DMS 273 treated with DMSO at 0.1 percent for 48 hours (cell line): ENCODE data around the gene PTPRN2.
"Not testable (repeated sequence)": the region's sequence is repeated elsewhere in the genome, so short reads cannot be mapped to it uniquely, and the experiment has no call there.

Experiments used
- DNase-seq: peaks from one replicate; lab custom pipeline; 2025; lab: John Stamatoyannopoulos, UW

PTPRN2 gene

GRCh38 chr7:157752832-157753291 is 834.8 kb downstream of the PTPRN2 start:
- peak; percentile 47 for DNase-seq

- no peak for DNase-seq
Measured at GRCh38 chr7:157751951-157752673, 835.5 kb downstream of the PTPRN2 start.

GRCh38 chr7:157751406-157751805 is 836.2 kb downstream of the PTPRN2 start:
- no peak for DNase-seq

DNA sequence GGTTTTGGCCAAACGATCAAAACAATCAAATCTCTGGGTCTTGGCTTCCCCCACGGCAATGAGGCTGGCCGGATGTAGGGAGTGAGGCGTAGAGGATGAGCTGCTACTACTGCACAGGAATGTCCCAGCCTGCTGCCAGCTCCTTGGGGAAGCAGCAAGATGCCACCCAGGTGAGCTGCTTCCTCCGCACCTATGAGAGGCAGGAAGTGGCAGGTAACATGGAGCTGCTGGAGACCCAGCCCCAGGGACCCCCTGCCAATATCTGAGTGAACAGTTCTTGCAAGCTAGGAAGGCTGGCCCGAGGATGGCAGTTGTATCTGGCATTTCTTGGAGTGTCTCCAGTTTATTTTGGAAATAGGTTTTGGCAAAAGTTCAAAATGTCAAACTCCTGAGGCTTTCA is 837.3 kb downstream of the PTPRN2 start:
- no peak for DNase-seq

DNA sequence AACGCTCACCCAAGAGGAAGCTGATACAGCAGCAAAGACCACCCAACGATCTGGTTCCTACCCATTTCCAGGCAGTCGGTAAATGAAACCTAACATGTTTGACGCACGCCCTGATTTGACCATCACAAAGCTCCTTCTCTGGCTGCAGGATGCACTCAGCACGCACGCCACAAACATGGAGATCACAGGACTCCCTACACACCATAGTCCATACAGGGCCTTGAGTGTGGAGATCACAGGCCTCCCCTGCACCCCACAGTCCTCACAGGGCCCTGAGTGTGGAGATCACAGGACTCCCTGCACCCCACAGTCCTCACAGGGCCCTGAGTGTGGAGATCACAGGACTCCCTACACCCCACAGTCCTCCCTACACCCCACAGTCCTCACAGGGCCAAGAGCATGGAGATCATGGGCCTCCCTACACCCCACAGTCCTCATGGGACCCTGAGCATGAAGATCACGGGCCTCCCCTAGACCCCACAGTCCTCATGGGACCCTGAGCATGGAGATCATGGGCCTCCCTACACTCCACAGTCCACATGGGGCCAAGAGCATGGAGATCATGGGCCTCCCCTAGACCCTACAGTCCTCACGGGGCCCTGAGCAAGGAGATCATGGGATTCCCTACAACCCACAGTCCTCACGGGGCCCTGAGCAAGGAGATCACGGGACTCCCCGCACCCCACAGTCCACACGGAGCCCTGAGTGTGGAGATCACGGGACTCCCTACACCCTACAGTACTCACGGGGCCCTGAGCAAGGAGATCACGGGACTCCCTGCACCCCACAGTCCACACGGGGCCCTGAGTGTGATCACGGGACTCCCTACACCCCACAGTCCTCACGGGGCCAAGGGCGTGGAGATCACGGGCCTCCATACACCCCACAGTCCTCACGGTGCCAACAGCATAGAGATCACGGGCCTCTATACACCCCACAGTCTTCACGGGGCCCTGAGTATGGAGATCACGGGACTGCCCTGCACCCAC is 841.6 kb downstream of the PTPRN2 start:
- DNase-seq = no peak

DNA sequence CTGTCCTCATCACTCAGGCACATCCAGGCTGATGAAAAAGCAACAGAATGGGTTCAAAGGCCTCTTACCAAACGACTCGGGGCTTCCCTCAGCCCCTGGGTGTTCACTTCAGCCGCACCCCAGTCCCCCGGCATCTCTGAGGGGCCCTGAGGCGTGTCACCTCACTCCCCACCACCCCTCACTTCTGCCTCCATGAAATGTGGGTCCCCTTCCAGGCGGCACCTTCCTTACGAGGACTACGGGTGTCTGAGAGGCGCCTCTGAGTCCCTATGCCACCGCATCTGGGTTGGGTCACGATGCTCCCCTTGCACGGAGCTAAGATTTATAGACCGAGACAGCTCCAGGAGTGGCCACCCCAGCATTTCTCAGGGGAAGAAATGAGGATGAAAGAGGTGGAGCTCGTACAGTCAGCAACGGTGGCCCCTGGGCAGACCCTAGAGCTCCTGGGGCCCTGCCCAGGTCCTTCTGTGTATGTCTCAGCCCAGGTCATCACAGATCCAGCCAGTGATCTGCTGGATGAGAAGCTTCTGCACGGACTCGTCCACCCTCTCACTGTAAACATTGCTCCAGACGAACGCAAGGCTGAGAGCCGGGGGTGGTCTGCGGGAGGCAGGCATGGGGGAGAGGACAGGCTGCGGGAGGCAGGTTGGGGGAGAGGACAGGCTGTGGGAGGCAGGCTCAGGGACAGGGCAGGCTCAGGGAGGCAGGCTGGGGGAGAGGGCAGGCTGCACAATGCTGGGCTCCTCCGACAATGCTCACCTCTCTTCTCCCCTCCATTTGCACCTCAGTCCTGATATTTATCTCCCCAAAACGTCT is 842.6 kb downstream of the PTPRN2 start:
- no peak for DNase-seq

DNA sequence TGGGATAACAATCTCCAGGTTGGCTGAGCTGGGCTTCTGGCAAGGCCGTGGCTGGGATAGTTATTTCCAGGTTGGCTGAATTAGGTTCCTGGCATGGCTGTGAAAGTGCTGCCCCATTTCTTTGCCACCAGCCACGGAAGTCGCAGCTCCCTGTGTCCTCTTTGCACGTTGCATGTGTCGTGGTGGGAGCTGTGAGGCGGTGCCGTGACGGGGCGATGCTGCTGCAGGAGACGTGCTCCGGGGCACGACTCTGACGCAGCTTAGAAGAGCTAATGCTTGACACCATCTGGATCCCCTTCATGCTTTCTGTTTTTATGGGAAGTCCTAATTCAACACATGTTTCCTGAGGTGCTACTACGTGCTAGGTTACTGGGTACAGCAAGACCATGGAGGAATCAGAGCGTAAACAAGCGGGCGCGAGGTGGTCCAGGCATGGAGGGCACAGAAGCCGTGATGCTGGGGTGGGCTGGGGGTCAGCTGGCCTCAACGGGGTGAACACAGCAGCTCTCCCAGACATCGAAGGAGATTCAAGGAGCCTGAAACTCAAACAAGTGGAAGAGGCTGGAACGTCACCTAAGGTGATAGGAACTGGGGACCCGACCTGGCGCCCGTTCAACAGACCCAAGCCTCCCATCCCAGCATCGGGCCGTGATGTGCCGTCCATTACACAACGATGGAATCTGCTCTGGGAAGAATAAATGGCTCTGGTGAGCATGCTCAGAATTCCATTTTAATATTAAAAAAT is 843.7 kb downstream of the PTPRN2 start:
- DNase-seq = no peak

- no peak for DNase-seq
Measured at GRCh38 chr7:157740251-157740798, 847.3 kb downstream of the PTPRN2 start.

DNA sequence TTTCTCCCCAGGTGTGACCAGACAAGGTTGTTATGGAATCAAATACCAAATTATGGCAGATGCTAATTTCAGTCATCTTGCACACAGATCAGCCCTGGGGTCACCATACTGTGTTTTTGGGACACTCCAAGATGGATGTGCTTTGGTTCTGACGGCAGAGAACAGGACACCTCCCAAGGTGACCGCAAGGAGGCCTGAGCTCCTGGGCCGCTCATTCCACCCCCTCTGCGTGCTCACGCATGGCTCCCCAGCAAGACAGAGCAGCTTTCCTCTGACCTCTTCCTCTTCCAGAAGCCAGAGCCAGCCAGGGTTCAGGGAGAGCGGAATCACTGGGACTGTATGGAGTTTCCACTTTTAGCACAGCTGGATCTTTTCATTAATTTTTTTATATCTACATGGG is 848.0 kb downstream of the PTPRN2 start:
- DNase-seq = no peak

DNA sequence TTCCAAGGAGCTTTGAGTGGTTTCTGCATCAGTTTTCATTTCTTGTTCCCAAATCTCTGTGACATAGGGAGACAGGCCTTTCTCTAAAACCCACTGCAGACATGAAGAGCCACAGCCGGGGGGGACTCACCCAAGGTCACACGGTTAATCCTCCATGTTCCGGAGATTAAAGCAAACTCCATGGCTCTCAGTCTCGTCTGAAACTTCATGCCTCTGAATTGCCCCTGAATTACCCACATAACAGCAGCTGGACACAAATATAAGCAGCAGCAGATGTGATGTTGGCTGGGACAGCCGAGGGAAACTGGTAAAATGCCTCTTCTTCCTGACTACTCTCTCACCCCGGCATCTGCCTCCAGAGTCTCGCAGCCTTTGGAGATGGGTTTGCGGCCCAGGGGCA is 848.6 kb downstream of the PTPRN2 start:
- no peak for DNase-seq

DNA sequence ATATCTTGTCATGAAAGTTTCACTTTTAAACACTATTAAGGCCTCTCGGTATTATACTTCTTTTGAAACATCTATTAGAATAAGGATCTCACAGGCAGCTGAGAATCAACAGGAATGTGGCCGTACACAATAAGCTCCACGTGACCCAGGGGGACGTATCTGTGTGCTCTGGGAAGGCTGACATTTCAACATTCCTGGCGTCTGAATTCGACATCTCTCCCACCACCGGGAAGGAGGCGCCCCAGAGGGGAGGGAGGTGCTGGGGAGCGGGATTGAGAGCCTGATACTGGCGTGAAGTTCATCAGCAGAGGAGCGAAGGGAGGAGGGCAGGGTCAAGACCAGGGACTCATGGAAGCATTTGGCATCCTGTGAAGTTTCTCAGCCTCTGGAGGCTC is 849.6 kb downstream of the PTPRN2 start:
- no peak for DNase-seq

GRCh38 chr7:157737151-157738065 is 850.2 kb downstream of the PTPRN2 start:
- no peak for DNase-seq

- DNase-seq = no peak
Measured at GRCh38 chr7:157736341-157736740, 851.3 kb downstream of the PTPRN2 start.

DNA sequence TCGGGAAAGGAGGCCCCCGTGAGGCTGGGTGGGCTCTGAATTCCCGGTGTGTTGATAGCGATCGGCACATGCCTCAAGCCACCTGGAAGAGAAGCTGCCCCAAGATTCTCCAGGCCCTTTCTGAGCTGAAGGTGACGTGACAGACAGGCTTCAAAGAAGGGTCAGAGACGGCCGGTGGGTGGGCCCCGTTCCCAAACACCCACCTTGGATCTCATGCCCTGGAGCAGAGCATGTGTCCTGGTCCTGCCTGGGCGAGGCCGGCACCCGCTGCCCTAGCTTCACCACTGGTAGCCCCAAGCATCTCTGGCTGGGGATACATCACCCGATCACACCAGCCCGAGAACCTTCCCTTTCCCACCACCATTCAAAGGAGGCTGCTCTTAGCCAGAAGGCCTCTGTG is 851.8 kb downstream of the PTPRN2 start:
- no peak for DNase-seq

GRCh38 chr7:157734676-157735640 is 852.7 kb downstream of the PTPRN2 start:
- DNase-seq = no peak

DNA sequence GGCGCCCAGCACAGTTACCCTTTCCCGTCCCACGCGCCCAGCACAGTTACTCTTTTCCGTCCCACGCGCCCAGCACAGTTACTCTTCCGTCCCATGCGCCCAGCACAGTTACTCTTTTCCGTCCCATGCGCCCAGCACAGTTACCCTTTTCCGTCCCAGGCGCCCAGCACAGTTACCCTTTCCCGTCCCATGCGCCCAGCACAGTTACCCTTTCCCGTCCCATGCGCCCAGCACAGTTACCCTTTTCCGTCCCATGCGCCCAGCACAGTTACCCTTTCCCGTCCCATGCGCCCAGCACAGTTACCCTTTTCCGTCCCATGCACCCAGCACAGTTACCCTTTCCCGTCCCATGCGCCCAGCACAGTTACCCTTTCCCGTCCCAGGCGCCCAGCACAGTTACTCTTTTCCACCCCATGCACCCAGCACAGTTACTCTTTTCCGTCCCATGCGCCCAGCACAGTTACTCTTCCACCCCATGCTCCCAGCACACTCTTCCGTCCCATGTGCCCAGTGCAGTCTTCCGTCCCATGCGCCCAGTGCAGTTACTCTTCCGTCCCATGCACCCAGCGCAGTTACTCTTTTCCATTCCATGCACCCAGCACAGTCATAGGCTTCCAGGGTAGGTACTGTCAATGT is 853.7 kb downstream of the PTPRN2 start:
- not testable (repeated sequence) for DNase-seq

DNA sequence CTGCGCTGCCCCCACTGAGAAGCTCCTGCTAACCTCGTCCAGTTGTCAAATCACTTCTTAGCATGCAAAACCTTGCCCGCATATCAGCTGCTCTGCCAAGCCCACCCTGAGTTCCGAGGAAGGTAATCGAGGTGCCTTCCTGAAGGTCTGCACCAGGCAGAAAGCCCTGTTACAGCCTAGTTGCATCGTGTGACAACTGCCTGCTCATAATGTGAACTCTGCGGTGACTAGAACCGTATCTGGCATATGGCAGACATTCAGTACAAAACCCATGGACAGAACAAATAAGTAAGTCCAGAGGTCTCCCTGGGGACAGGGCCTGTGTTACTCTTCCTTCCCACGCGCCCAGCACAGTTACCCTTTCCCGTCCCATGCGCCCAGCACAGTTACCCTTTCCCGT is 856.5 kb downstream of the PTPRN2 start:
- DNase-seq = no peak

DNA sequence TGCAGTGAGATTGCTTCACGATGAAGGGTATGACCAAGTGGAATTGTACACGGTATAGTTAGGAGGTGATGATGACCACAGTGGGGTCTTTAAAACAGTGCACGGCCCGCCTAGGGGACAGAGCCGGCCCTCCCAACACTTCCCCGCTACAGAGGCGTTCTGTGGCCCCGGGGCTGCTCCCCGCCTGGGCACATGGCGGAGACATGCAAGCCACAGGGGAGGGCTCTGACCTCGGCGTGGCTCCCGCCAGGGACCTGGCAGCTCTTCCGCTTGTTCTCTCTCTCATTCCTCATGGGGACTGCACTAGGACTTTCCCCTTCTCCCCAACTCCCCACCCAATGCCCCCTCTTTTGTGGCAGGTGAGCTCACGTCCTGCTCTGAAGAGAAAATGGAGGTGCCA is 857.0 kb downstream of the PTPRN2 start:
- no peak for DNase-seq
